Cardiac muscle cell (in vitro differentiated cells and primary cell): ENCODE results near the gene RPS6KB1. TPM values are rescaled to one million over a fixed set of nuclear protein-coding genes. Genes with fewer than 3 reads are reported as not detected.

ENCODE experiments used
- DNase-seq, 2 donors: peaks; one replicate each; pipeline versions ENCODE4 v3.0.0 to v3.0.0-alpha.2; 2010 to 2017; ENCODE audit warnings: low read depth in 1 of 2, low spot score in 1 of 2
- H3K27ac ChIP-seq: fragments of 200-600 bp; sonication (generic); 2 replicates; pipeline ENCODE4 v1.5.1; 2016
- H3K27me3 ChIP-seq: fragments of 200-600 bp; sonication (generic); 2 replicates; pipeline ENCODE4 v1.6.0; 2016; ENCODE audit warnings: control low read depth
- H3K36me3 ChIP-seq: fragments of 200-600 bp; sonication (generic); 2 replicates; pipeline ENCODE4 v1.5.1; 2016; ENCODE audit warnings: control low read depth
- H3K4me1 ChIP-seq: fragments of 200-600 bp; sonication (generic); 2 replicates; pipeline ENCODE4 v1.8.1; 2017; ENCODE audit warnings: low read depth, mild to moderate bottlenecking, mixed run types
- H3K4me3 ChIP-seq: fragments of 200-600 bp; sonication (generic); 2 replicates; pipeline ENCODE4 v1.5.1; 2016; ENCODE audit warnings: mild to moderate bottlenecking
- H3K9me3 ChIP-seq: fragments of 200-600 bp; sonication (generic); 2 replicates; pipeline ENCODE4 v1.5.1; 2017; ENCODE audit warnings: low read depth, mild to moderate bottlenecking, control low read depth
- polyA plus RNA-seq: library from polyadenylated mRNA; unstranded; fragments of >200 nt; fragmentation: Nextera tagmentation; extraction: Ambion mirVana; gene quantifications from 2 replicates; pipeline ENCODE4 v1.2.1, GENCODE V29; 2016
- total RNA-seq: library from RNA; depleted of rRNA; stranded (reverse); fragments of >200 nt; gene quantifications from 2 replicates; pipeline ENCODE4 v1.2.3, GENCODE V29; 2016
- TF ChIP-seq, protein P1 (sequence below): IDR thresholded peaks from 2 replicates; pipeline ENCODE4 v1.5.1; 2012; ENCODE audit warnings: low read depth, mild to moderate bottlenecking, low read length

The RPS6KB1 gene
- 30.9 and 103 TPM in 2 replicates for total RNA-seq
- polyA plus RNA-seq: 13.6 and 19.2 TPM in 2 replicates

DNA sequence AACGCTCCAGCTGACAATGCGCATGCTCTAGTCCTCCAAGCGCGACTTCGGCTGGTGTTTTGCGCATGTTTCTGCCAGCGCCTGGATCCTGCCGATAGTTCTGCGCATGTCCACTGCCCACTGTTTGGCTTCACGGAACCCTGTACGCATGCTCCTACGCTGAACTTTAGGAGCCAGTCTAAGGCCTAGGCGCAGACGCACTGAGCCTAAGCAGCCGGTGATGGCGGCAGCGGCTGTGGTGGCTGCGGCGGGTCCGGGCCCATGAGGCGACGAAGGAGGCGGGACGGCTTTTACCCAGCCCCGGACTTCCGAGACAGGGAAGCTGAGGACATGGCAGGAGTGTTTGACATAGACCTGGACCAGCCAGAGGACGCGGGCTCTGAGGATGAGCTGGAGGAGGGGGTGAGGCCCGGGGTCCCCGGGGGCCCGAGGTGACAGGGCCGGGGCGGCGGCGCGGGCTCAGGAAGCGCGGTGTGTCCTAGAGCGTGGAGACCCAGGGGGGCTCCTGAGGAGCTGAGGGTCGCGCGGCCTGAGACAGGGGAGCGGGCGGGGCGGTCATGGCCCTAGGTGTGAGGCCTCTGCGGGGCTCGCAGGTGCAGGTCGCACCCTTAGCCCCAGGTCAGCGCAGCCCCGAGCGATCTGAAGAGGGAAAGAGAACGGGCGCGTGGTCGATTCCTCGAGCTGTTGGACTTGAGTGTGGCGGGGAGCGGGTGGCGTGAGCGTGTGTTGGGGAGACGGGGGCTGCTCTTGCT, at the start of gene RPS6KB1, which contains the start of gene TUBD1:
Gene RPS6KB1, plus strand, starts transcription at position 198 of the 752 bp plus-strand sequence. Its CDS starts 64 bp downstream, at position 262.
Gene TUBD1, minus strand, starts transcription at position 20 of the 752 bp plus-strand sequence. CDS start 1,941 bp downstream, outside the sequence.
- Histone ChIP-seq H3K4me1 (peaks cover 8% of the 10 kb centered on the region), H3K27ac (peak within 1 kb of the TSS; percentile 81), H3K36me3 (peaks cover 3% of the 10 kb centered on the region), H3K9me3 (no peaks in the 10 kb centered on the region), H3K4me3 (peak within 1 kb of the TSS; percentile 53), H3K27me3 (no peaks in the 10 kb centered on the region)
- TF ChIP-seq, protein P1, sequence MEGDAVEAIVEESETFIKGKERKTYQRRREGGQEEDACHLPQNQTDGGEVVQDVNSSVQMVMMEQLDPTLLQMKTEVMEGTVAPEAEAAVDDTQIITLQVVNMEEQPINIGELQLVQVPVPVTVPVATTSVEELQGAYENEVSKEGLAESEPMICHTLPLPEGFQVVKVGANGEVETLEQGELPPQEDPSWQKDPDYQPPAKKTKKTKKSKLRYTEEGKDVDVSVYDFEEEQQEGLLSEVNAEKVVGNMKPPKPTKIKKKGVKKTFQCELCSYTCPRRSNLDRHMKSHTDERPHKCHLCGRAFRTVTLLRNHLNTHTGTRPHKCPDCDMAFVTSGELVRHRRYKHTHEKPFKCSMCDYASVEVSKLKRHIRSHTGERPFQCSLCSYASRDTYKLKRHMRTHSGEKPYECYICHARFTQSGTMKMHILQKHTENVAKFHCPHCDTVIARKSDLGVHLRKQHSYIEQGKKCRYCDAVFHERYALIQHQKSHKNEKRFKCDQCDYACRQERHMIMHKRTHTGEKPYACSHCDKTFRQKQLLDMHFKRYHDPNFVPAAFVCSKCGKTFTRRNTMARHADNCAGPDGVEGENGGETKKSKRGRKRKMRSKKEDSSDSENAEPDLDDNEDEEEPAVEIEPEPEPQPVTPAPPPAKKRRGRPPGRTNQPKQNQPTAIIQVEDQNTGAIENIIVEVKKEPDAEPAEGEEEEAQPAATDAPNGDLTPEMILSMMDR: no peak
- peak; percentile 98 to 100 for DNase-seq

DNA sequence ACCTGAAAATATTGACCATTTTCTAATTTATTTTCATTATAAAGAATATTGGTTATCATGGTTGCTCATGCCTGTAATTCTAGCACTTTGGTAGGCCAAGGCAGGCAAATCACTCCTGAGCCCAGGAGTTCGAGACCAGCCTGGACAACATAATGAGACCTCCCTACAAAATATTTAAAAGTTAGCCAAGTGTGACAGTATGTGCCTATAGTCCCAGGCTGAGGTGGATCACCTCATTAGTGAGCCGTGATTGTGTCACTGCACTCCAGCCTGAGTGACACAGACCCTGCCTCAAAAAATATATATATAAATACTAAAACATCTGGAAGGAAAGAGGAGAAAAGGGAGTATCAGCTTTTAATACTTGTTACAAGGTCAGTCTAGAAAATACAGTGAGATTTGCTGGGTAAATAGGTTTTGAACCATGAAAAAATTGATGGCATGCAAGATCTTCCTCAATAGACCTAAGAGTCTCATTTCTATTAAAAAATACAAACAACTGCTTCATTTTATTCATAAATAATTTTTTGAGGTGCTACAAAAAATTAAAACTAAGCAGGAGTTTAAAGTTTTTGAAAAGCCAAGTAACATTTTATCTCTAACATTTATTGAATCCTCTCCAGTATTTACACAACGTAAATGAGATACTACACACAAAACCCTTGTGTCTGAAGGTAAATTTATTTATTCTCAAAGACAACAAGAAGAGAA, 47.9 kb upstream of the RPS6KB1 start:
- H3K27ac ChIP-seq: peak overlapping the region; percentile 6
- H3K9me3 ChIP-seq: no peaks in the 10 kb centered on the region
- peak in 1 of 2 donors; percentile 70 for DNase-seq
- H3K4me1 ChIP-seq: peaks cover 20% of the 10 kb centered on the region
- TF ChIP-seq, protein P1: no peak
- H3K27me3 ChIP-seq: no peaks in the 10 kb centered on the region
- H3K36me3 ChIP-seq: no peaks in the 10 kb centered on the region
- no peak overlapping the region for H3K4me3 ChIP-seq

DNA sequence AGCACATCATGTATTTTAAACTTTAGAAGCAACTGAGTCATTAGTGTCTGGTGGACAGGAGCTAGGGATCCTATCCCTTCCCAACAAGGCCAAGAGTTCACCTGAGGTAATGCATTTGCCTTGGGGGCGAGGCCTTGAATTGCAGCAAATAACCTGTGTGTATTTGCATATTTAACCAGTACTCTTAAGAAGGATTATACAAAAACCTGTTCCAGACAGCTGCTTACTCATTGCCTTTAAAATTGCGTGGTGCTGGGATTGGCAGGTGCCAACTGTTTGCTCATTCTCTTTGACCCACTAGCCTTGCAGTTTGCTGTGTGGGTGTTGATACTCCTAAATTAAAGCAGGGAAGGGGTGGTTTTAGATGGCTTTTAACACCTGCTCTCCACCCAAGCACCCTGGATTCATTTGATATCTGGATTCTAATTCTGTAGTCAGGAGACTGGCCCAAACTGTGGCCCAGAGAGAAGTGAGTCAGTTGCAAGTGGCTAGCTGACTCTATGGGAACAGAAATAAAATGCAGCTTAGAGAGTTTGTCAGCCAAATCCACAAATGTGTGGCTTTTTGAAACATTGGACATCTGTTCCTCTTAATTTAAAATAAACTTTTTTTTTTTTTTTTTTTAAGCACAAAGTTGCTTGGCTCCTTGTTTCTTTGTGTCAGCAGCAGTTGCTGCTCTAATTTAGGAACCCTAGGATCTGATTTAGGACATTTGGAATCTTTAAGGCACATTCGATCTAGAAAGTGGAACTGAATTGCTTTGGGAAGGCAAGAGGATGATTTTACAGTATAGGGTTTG, 47.1 kb upstream of the RPS6KB1 start:
- H3K4me1 ChIP-seq: peaks cover 12% of the 10 kb centered on the region
- H3K27ac ChIP-seq: peak overlapping the region; percentile 83

DNA sequence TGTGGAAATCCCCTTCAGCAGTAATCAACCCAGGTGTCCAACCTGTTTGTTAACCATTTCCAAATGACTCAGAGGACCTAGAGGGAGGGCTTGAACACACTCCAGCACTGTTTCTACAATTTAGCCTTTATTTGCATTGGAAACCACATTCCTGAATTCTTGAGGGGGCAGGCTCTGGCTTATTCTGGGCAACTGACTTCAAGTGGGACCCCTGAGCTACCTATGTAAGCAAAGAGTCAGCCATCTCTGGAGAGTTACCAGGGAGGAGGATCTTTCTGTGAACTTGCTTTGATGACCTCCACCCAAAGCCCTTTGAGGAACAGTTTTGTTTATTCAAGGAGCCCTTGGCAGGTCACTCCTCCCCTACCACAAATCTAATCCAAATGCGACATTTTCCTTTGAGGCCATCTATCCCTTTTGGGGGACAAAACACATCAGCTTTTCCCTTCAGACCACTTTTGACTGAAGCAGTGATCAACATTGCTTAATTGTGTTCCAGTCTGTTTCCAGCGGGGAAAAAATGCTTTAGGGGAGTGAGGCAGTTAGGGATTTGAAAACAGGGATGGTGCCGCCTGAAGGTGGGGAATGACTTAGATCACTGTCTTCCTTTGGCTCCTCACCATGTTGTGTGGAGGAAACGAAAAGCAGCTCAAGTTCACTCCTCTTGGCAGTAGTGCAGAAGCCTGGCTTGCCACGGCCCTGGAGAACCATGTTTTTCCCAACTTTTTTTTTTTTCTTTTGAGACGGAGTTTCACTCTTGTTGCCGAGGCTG, 46.3 kb upstream of the RPS6KB1 start:
- Histone ChIP-seq H3K27me3 (no peaks in the 10 kb centered on the region), H3K4me1 (peaks cover 7% of the 10 kb centered on the region), H3K4me3 (no peak overlapping the region), H3K27ac (peak overlapping the region; percentile 83), H3K36me3 (no peaks in the 10 kb centered on the region), H3K9me3 (no peaks in the 10 kb centered on the region)
- TF ChIP-seq, protein P1: no peak
- DNase-seq: peak in 1 of 2 donors; percentile 87

More for the DNA sequence above, 47.1 kb upstream of the RPS6KB1 start:
- TF ChIP-seq, protein P1: no peak
- DNase-seq: peak in 1 of 2 donors; percentile 74
- no peaks in the 10 kb centered on the region for H3K36me3 ChIP-seq
- no peaks in the 10 kb centered on the region for H3K27me3 ChIP-seq
- H3K4me3 ChIP-seq: no peak overlapping the region
- no peaks in the 10 kb centered on the region for H3K9me3 ChIP-seq

DNA sequence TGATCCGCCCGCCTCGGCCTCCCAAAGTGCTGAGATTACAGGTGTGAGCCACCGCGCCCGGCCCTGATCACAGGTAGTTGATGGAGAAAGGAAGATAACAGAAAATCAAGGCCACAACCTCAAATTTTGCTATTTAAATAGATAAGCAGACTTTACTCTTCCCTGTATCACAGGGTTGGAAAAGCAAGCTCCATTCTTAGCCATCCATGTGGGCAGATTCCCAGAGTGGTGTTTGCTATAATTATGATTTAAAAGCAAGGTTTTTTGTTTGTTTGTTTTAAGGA, 44.6 kb upstream of the RPS6KB1 start:
- Histone ChIP-seq H3K4me3 (no peak overlapping the region), H3K27ac (no peak overlapping the region), H3K36me3 (no peaks in the 10 kb centered on the region), H3K4me1 (peaks cover 7% of the 10 kb centered on the region), H3K9me3 (no peaks in the 10 kb centered on the region), H3K27me3 (no peaks in the 10 kb centered on the region)
- no peak for DNase-seq
- TF ChIP-seq, protein P1: no peak
